Esophagus squamous epithelium (tissue), 5 donors: ENCODE results near the gene TSPAN1. TPM values are rescaled to one million over a fixed set of nuclear protein-coding genes. Genes with fewer than 3 reads are reported as not detected.
A peak's percentile ranks its signal among the peaks of the same experiment; 100 is the strongest.

Source experiments
- DNase-seq: peaks from one replicate; lab custom pipeline; 2025; lab: John Stamatoyannopoulos, UW
- H3K27ac ChIP-seq, 4 donors: fragments of 200-600 bp; sonication (generic); one replicate each; pipeline ENCODE4 v1.5.1; 2016 to 2019; ENCODE audit warnings: mild to moderate bottlenecking in 1 of 4
- H3K27me3 ChIP-seq, 4 donors: fragments of 200-600 bp; sonication (generic); 1 replicate in 3 of 4; 2 replicates in 1 of 4; pipeline versions ENCODE4 v1.5.1 to v1.6.0; 2017 to 2021; ENCODE audit warnings: antibody characterized with exemption in 1 of 4
- H3K36me3 ChIP-seq, 3 donors: fragments of 200-600 bp; sonication (generic); one replicate each; pipeline ENCODE4 v1.5.1; 2016 to 2019
- H3K4me1 ChIP-seq, 3 donors: fragments of 200-600 bp; sonication (generic); one replicate each; pipeline ENCODE4 v1.5.1; 2017 to 2019
- H3K4me3 ChIP-seq, 4 donors: fragments of 200-600 bp; sonication (generic); 1 replicate in 3 of 4; 2 replicates in 1 of 4; pipeline ENCODE4 v1.5.1; 2016 to 2019; ENCODE audit warnings: mild to moderate bottlenecking in 2 of 4, moderate library complexity in 1 of 4
- H3K9me3 ChIP-seq, 3 donors: fragments of 200-600 bp; sonication (generic); one replicate each; pipeline ENCODE4 v1.5.1; 2016 to 2019
- CTCF ChIP-seq, 6 experiments: fragments of 450-650 bp in 4 of 6; fragments of 200-600 bp in 2 of 6; sonication (generic) in 2 of 6; IDR thresholded peaks; one replicate each; pipeline ENCODE4 v1.5.1; 2016 to 2019; ENCODE audit warnings: antibody characterized with exemption in 6 of 6, mild to moderate bottlenecking in 4 of 6, moderate library complexity in 4 of 6
- POLR2A ChIP-seq, 4 donors: fragments of 450-650 bp; IDR thresholded peaks; one replicate each; pipeline ENCODE4 v1.6.1; 2017; ENCODE audit warnings: antibody characterized with exemption in 4 of 4, mild to moderate bottlenecking in 4 of 4, moderate library complexity in 3 of 4
- WGBS, 2 donors: methylation state at CpG; one replicate each; pipeline ENCODE4 v1.1.5; 2018; 5-methylcytosine and 5-hydroxymethylcytosine counted together
- intact Hi-C: fragments of 100-400 bp; cut with DNase I; formaldehyde crosslinking; loops from one replicate; pipeline ENCODE4 v1.15.0; 2022
- total RNA-seq, 4 donors: library from RNA; depleted of rRNA; stranded (reverse); fragments of >200 nt; gene quantifications; one replicate each; pipeline ENCODE4 v1.1.0, GENCODE V29; 2016
- donor health status: DM: yes; HTN: yes; CAD: no.

Gene TSPAN1
- total RNA-seq, 4 donors from 2014 or later, result 1.4 to 10.7 (median 5.0) TPM

GRCh38 chr1:46134660-46135331 is 40.1 kb upstream of the TSPAN1 start:
- WGBS, 2 donors, result 18 to 20% methylated on average over 3 of the region's 3 CpGs
- no peaks in the 10 kb centered on the region for H3K36me3 ChIP-seq
- no peak for TF ChIP-seq CTCF (IDR thresholded peaks at IDR 0.05)
- TF ChIP-seq POLR2A (IDR thresholded peaks at IDR 0.05), result no peak
- intact Hi-C loops, result no loop called here
- H3K4me1 ChIP-seq, result peaks cover 7 to 58% (median 8%) of the 10 kb centered on the region in 3 donors
- H3K27ac ChIP-seq, result peak overlapping the region in 3 of 4 donors; percentile 89 to 95 (median 94)
- peaks cover 0 to 32% (median 0%) of the 10 kb centered on the region in 4 donors for H3K27me3 ChIP-seq
- no peak for DNase-seq
- H3K9me3 ChIP-seq, result no peaks in the 10 kb centered on the region
- H3K4me3 ChIP-seq, result no peak overlapping the region

- TF ChIP-seq POLR2A (IDR thresholded peaks at IDR 0.05), result no peak
- no peak for TF ChIP-seq CTCF (IDR thresholded peaks at IDR 0.05)
- peaks cover 0 to 13% (median 0%) of the 10 kb centered on the region in 4 donors for H3K27me3 ChIP-seq
- peaks cover 7 to 45% (median 8%) of the 10 kb centered on the region in 3 donors for H3K4me1 ChIP-seq
- no peak for DNase-seq
- no peaks in the 10 kb centered on the region for H3K9me3 ChIP-seq
- no peak overlapping the region for H3K4me3 ChIP-seq
- H3K36me3 ChIP-seq, result no peaks in the 10 kb centered on the region
- no peak overlapping the region for H3K27ac ChIP-seq
- intact Hi-C loops, result no loop called here
Measured at GRCh38 chr1:46136711-46137110, 38.2 kb upstream of the TSPAN1 start.

GRCh38 chr1:46137916-46138315 is 37.0 kb upstream of the TSPAN1 start:
- no peak for DNase-seq
- WGBS, 2 donors, result 59 to 68% methylated on average over 3 of the region's 3 CpGs

GRCh38 chr1:46148318-46148717 is 26.6 kb upstream of the TSPAN1 start:
- 79 to 80% methylated on average over 2 of the region's 2 CpGs for WGBS, 2 donors
- intact Hi-C loops, result no loop called here
- no peaks in the 10 kb centered on the region for H3K4me1 ChIP-seq
- H3K36me3 ChIP-seq, result no peaks in the 10 kb centered on the region
- H3K27ac ChIP-seq, result no peak overlapping the region
- H3K27me3 ChIP-seq, result no peaks in the 10 kb centered on the region
- no peak for TF ChIP-seq POLR2A (IDR thresholded peaks at IDR 0.05)
- no peak for TF ChIP-seq CTCF (IDR thresholded peaks at IDR 0.05)
- no peak overlapping the region for H3K4me3 ChIP-seq
- no peak for DNase-seq
- H3K9me3 ChIP-seq, result no peaks in the 10 kb centered on the region

More at GRCh38 chr1:46137916-46138315, 37.0 kb upstream of the TSPAN1 start:
- Histone ChIP-seq H3K36me3 (no peaks in the 10 kb centered on the region), H3K4me3 (no peak overlapping the region), H3K27me3 (peaks cover 0 to 7% (median 0%) of the 10 kb centered on the region in 4 donors), H3K27ac (peak overlapping the region in 3 of 4 donors; percentile 0 to 49 (median 5)), H3K4me1 (peaks cover 7 to 40% (median 8%) of the 10 kb centered on the region in 3 donors), H3K9me3 (no peaks in the 10 kb centered on the region)
- no peak for TF ChIP-seq POLR2A (IDR thresholded peaks at IDR 0.05)
- TF ChIP-seq CTCF (IDR thresholded peaks at IDR 0.05), result no peak
- intact Hi-C loops, result no loop called here

- peak overlapping the region in 2 of 4 donors; percentile 42 to 50 for H3K27ac ChIP-seq
- TF ChIP-seq CTCF (IDR thresholded peaks at IDR 0.05) (no peak), POLR2A (IDR thresholded peaks at IDR 0.05) (no peak)
- H3K9me3 ChIP-seq, result no peaks in the 10 kb centered on the region
- DNase-seq, result no peak
- no peak overlapping the region for H3K4me3 ChIP-seq
- intact Hi-C loops, result no loop called here
- no peaks in the 10 kb centered on the region for H3K36me3 ChIP-seq
- no peaks in the 10 kb centered on the region for H3K27me3 ChIP-seq
- no peaks in the 10 kb centered on the region for H3K4me1 ChIP-seq
- WGBS, 2 donors, result 89 to 94% methylated on average over 2 of the region's 2 CpGs
Measured at GRCh38 chr1:46150085-46150484, 24.8 kb upstream of the TSPAN1 start.
